Measurements from ENCODE around the gene ZNF735. TPM values are rescaled to one million over a fixed set of nuclear protein-coding genes. Genes with fewer than 3 reads are reported as not detected.

ZNF735 gene
- polyA plus RNA-seq, 1 experiment = not detected

Other genes starting within 250 kb of the ZNF735 start
- not detected in 2 replicates for gene ZNF722, start 208.4 kb upstream of the ZNF735 start, polyA plus RNA-seq (2011; rRNA removed)
- not detected in 2 replicates for gene ZNF727, start 161.8 kb upstream of the ZNF735 start, polyA plus RNA-seq (2011; rRNA removed)
- gene ZNF679, start 21.3 kb downstream of the ZNF735 start, polyA plus RNA-seq (2011; rRNA removed) = not detected in 2 replicates
- 4.9 and 5.1 TPM in 2 replicates for gene ZNF736, start 106.8 kb downstream of the ZNF735 start, polyA plus RNA-seq (2011; rRNA removed)

Data from AG04450 (cell line).